Activated naive CD8-positive, alpha-beta T cell treated with anti-CD3 and anti-CD28 coated beads, Interleukin-2, amount 50 U/mL, for 16 hours (primary cell): ENCODE results near the gene TSPAN3.

ENCODE experiments used
- DNase-seq: peaks from one replicate; pipeline ENCODE4 v3.0.0-alpha.2; 2020; ENCODE audit warnings: low read depth, low spot score

The TSPAN3 gene

DNA sequence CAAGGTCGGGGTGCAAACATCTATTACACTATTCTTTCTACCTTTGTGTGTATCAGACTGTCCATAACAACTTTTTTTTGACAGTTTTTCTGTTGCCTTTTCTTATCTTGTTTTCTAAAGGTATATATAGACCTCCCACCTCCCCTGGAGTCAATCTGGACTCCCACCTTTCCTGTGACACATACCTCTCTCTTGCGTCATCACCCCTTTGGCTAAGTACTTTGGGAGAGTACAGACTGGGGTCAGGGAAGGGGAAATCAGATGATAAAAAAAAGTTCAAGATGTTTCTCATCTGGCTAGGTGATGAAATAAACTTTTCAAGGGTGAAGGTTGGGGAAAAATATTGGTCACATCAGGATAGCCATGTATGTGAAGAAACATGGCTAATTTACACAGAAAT lies 17.2 kb downstream of the TSPAN3 start:
- DNase-seq, result no peak

DNA sequence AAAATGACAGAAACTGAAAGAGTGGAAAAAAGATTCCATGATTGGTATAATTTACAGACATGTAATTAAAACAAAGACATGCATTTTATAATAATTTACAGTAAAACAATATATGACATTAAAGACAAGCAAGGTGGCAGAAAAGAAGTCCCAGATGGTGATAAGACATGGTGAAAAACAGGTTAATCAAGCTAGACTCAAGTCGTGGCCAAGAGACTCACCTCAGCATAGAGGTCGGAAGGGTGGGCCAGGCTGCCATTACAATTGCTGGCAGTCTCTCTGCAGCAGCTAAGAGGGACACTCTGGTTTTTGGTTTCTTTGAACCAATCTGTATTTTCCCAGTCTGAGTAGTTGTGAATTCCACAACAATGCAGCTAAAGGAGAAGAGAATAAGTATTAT lies 18.4 kb downstream of the TSPAN3 start:
- DNase-seq, result no peak

DNA sequence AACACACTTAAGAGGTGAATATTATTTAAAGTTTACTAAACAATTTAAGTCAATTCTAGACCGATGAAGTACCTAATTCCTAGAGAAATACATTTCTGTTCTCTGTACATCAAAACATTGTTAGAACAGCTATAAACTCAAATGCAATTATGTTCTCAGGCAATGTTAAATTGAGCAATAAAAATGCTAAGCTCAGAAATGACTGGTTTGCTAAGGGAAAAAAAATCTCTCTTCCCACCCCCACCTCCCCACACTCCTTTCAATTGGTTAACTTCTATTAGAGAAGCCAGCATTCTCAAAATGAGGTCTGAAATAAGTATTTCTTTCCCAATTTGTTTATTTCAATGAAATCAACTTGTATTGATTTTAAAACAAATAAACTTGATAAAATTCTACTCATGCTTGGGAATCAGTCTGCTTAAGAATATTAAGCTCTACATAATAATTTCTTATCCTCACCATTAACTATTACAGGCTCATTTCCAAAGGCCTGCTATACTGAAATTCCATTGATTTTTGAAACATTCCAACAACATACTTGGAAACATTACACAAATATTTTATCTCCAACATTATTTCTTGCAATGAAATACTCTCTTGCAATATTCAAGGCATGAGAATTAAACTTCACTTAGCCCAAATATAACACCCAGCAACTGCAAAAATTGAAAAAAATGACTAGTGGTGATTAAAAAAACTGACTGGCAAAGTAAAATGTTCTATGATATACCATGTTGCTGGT lies 22.6 kb downstream of the TSPAN3 start:
- no peak for DNase-seq

DNA sequence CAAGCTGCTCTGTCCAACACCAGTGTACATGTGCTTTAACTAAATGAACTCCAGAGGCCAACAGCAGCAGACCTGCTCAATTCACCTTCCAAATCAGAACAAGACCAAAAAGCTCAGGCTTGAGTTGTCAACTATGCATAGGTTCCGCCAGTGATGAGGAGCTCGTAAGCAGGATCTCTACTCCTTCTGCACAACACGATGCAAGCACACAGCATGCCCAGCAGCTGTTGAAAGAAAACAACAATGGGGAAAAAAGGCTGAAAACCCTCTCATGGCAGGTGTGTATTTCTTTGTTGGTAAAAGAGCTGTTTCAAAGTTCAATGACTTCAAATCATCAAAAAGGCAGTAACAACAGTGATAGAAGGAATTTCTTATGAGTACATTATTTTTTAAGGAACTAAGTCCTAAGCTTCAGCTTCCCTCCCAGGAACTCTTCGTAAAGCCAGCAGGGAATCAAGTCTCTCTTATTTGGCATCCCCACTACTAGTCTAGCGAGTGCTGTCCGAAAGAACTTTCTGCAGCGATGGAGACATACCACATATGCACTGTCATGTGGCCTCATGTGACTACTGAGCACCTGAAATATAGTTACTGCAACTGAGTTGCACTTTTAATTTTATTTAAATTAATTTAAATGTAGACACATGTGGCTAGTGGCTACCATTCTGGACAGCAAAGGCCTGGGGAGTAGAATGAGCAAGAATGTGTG lies 24.1 kb downstream of the TSPAN3 start:
- DNase-seq, result no peak

DNA sequence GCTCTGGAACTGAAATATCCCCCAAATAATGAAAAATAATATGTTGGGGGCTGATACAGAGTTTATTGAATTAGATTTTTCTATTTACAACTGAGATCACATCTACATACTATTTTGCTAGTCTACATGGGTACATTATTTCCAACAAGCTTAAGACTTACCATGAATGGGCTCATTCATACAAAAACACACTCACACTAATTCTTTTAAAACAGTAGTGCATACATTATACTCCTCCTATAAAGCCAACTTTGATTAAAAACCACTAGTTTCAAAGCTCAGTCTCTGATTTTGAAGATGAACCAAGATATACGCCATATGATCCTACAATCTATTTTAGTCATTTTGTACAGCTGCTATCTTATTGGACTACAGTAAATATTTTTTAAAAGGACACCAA lies 24.9 kb downstream of the TSPAN3 start:
- no peak for DNase-seq

DNA sequence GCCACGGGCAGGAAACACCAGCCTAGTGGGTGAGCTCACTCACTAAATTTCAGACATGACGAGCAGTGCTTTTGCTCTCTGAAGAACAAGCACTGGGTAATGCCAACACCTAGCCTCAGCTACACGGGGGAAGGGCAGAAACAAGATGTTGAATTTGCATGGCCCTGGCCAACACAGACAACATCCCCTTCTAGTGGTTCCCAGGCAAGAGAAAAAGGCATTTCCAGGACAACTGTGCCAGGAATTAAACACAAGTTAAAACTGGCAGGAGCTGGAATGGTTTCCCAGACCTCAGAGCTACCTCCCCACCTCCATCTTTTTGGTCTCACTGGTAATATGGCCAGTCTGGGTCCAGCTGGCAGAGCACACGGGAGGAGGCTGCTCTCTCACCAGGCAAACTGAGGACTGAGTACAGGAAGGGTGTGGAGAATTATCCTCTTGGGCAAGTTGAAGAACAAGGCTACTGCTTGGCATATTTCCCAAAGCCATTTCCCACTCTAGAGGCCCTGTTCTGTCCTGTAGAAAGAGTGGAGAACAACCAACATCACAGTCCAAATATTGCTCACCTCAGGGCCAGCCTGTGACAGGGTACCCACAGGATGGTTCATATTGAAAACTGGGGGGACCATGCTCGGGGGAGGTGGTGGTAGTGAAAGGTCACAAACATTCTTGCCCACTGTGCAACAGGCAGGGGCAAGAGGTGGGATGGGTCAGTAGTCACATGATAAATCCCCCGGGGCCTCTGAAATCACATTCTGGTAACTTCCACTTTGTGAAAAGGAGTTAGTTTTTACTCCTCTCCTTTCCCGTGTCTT lies 26.5 kb downstream of the TSPAN3 start:
- DNase-seq, result no peak

DNA sequence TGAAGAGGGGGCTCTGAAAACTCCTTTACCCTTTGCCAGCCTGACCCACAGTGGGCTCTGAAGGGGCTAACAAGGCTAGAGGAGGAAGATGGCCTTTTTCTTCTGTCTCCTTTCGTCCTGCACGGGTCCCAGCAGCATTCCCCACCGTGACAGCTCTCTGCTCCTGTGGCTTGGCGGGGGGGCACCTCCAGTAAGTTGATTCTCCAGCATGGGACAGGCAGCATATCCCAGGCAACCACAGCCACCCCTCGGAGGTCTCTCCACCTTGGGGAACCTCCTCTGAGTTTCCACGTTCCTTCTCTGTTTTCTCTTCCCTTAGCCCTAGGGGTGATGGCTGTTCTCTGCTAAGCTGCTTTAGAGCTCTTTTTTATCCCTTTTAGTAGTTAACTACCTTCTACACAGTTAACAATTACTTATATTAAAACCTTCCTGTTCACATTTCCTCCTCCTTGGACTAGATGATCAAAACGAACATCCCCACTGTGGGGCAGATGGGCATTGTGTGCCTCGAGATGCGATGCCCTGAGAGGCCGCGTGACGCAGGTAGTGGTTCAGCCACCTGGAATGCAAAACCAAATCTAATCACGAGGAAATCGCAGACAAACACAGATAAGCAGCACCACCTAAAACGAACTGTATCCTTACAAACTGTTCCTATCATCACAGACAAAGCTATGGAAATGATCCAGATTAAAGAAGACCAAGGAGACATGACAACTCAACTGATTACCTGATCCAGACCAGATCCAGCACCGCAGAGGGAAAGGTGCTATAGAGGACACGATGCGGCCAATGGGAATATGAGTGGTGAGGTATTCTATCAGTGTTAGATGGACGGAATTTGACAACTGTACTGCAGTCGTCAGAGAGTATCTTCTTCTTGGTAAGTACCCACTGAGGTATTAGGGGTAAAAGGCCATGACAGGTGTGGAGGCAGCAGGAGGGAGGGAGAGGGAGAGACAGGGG lies 27.7 kb downstream of the TSPAN3 start:
- DNase-seq, result no peak

DNA sequence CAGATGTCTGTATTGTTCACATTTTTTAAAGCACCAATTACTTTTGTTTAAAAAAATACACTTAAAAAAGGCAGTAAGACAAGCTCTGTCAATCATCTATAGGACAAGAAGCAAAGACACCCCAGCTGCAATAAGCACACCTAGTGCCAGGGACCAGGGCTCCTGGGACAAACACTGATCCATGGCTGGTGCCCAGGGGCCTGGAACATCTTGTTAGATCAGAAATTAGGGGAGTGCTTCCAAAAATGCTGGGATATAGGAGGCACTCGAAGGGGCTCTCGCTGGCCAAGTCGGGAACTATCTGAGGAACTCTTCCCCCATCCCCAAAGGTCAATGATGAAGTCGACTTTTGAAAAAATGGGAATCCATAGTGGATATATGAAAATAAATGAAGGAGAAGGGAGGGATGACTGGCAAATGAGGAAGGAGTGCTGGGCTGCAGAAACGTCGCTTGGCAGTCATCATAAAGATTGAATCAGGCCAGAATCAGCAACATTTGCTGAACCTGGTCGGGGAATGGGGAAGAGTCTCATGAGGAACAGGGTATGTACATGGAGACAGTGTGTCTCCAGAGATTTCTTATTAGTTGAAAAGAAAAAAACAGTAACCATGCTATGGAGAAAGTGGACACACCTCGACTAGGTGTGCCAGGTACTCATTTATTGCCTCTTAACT lies 28.5 kb downstream of the TSPAN3 start:
- no peak for DNase-seq

DNA sequence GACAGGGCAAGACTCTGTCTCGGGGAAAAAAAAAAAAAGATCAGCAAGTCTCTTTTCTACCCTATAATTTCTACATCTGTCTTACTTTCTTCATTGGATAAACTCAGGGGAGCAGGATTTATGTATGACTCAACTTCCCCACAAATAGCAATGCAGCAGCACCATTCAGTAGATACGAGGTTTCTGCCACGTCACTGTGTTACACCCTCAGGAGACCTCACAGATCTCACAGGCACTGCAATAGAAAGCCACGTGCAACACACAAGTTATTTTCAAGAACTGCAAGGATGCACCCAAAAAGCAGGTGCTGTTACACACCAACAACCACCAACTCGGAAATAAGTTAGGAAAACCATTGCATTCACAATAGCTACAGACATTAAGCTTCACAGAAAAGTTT lies 30.2 kb downstream of the TSPAN3 start:
- no peak for DNase-seq

DNA sequence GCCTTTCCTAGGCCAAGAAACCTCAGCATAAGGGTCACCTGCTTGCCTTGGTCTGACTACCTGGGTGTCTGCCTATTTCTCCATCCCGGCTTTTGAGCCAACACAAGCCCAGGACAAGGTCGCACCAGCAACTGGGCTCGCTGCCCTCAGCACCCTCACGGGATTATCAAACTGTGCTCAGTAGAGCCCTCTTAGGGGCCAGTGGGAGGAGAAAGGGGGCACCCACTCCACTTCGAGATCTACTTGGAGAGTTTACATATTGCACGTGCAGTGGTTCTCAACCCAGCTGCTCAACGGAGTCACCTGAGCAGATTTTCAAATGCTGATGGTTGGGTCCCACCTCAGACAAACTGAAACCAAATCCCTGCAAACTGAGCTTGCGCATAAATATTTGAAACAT lies 31.1 kb downstream of the TSPAN3 start:
- DNase-seq, result no peak

DNA sequence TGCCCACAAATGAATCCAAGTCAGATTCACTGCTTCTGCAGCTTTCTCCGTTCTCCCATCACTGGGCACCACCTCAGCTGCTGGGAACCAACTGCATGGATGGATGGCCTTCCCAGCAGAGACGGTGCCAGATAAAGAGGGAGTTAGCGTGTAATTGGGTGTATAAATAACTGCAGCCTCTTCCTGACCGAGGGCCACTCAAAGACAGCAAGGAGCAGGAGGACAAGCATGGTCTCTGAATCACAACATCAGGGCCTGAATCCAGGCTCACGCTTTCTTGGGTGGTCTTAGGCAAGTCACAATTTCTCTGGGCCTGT lies 31.7 kb downstream of the TSPAN3 start:
- no peak for DNase-seq

DNA sequence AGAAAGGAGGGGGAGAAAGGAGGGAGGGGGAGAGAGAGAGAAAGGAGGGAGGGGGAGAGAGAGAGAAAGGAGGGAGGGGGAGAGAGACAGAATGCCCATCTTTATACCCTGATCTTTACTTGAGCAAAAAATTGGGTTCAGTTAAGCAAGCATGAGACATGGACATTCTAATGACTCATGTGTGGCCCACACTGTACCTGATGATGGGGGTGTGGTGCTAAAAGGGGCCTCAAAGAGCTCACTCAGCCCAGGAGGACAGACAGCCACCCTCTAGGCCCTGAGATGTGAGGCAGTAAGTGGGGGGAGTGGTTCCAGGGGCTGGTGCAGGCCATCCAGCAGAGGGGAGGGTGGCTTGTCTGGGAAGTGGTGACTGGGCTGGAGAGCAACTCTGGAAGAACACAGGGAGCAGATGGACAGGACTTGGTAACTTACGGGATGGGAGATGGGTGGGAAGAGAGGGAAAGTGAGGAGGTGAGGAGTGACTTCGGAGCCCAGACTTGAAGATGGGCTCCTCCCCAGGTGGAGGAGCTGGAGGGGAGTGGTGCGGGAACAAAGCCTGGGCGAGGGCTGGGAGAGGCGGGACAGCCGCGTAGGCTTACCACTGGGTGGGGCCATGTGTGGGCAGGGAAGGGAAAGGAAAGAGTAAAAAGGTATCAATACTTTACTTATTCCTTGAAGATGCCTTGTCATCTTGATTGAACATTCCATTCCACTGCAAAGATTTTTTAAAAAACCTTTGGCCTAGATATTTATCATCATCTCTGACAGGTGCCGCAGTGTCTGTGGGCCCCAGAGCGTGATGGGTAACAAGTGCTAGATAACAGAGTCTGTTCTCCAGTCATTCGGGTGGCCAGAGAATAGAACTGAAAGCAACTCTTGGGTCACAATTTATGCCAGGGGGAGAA lies 32.3 kb downstream of the TSPAN3 start:
- DNase-seq, result no peak

DNA sequence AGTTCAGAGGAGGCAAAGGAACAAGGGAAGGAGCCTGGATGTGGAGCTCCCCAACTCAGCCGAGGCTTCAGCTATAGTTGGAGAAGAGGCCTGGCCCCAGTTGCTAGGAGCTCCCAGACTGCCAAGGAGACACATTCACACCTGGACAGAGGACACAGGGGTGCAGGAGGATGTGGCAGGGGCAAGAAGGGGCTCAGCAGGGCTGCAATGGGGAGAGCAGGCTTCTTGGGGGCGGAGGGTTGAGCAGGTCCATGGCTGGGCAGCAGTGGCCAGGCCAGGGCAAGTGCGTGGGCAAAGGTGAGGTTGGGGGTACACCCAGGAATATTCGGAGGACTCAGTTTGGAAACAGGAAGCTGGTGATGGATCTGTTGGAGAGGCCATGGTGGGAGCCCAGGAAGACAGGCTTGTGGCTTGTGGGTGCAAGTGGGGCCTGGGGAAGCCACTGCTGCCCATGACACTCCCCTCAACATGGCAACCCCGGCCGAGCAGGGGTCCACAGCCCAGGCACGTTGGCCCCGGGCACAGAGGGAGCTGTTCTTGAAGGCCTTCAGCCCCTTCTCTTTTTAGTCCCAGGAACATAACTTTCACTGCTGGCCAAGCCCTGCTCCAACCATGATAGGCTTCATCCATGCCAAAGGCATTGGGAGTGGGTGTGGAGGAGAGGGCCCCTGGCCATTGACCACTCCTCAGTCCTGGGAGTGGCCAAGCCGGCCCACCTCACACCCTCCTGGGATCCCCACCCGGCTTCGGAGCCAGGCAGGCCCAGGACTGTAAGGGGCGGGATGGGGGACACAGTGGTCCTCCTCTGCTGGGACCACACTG lies 33.3 kb downstream of the TSPAN3 start:
- DNase-seq, result no peak

DNA sequence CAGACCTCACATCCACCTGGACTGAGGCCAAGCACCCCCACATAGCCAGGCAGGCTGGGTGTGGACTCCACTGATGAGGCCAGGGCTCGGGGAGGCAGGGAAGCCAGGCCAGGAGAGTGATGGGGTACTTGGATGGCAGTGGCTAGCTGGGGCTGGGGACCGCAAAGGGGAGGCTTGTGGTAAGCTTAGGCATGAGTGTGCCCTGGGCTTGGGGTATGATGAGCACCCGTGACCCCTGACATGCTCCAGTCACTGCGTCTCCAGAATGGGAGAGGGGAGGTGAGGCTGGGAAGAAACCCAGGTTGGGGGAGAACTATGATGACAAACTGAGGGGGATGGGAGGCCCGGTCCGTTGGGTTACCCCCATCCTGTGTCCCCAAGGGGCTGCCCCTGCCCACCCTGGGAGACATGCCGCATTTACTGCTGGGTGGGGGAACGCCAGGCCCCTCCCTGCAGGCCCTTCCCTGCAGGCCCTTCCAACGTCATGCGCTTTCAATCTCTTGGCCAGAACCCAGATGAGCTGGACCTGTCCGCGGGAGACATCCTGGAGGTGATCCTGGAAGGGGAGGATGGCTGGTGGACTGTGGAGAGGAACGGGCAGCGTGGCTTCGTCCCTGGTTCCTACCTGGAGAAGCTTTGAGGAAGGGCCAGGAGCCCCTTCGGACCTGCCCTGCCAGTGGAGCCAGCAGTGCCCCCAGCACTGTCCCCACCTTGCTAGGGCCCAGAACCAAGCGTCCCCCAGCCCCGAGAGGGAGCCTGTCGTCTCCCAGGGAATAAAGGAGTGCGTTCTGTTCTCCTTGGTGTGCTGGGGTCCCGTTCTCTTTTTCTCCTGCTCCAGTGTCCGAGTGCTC lies 34.1 kb downstream of the TSPAN3 start:
- DNase-seq, result no peak

DNA sequence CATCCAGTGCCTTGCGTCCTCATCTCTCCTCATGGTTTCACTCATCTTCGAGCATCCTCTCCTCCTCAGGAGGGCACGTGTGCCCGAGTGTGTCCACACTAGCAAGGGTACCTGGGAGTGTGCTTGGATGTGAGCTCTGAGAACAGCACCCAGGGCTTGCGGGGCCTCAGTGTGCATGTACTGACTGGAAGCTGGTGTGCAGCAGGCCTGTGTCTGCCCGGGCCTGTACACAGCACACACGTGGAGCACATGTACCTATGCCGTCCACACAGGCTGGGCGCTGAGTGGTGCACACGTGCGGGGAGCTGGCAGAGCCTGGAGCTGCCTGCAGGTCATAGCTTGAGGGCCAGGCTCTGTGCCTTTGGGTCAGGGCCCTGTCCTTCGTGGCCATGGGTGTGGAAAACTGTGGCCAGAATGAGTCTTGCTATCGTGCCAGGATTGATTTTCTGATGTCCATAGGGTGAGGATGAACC lies 34.9 kb downstream of the TSPAN3 start:
- DNase-seq, result no peak

DNA sequence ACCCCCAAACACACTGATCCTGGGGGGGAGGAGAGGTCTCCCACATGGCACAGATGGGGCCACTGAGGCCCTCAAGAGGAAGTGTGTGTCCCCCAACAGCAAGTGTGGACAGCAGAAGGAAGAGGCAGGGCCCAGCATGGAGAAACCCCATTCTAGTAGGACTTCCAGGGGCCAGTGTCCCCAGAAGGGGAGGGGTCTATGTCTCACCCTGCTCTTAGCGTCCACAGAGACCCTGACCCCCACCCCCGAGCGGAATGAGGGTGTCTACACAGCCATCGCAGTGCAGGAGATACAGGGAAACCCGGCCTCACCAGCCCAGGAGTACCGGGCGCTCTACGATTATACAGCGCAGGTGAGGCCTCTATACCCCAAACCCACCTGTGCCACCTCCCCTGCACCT lies 35.3 kb downstream of the TSPAN3 start:
- DNase-seq, result no peak

DNA sequence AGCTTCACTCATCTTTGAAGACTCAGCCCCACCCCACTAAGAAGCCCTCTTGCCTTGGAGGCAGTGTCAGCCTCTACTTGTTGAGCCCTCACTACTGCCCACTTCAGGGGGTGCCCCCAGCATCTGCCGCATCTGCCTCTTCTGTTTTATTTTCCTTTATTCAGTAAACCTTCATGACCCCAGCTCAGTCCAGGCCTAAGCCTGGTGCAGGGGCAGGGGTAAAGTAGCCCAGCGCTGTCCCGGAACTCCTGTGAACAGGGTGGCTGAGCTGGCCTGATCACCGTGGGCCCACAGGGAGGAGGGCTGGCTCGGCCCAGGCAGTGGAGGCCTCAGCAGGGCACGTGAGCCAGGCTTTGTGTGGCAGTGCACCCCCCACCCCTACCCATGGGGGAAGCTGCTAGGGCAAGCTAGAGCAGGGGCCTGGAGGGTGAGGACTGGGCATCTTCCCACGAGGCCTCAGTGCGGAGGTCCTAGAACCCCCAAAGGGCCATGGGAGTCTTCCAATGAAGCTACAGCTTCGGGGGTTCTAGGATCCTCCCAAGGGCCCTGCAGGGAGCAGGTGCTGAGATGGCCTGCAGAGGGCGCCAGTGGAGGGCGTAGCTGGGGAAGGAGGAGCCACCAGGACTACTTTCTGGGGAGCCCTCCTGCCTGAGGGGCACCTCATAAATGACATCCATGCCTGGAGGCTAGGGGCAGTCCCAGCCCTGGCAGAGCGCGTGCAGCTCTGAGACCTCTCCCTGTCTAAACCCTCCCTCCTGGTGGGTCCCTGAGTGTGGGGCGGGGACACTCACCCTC lies 36.0 kb downstream of the TSPAN3 start:
- DNase-seq, result peak; percentile 31
